Fibroblast of villous mesenchyme (primary cell): ENCODE results near the gene RMP24. TPM values are rescaled to one million over a fixed set of nuclear protein-coding genes. Genes with fewer than 3 reads are reported as not detected.
"Not testable (repeated sequence)": the region's sequence is repeated elsewhere in the genome, so short reads cannot be mapped to it uniquely, and the experiment has no call there.

Experiments used
- DNase-seq: peaks from one replicate; pipeline ENCODE4 v3.0.0-alpha.2; 2010; ENCODE audit warnings: low read depth
- H3K4me3 ChIP-seq: 2 replicates; pipeline ENCODE4 v1.5.1; 2011; ENCODE audit warnings: low read depth, mild to moderate bottlenecking, low read length
- CTCF ChIP-seq: IDR thresholded peaks from 2 replicates; pipeline ENCODE4 v1.5.1; 2012; ENCODE audit warnings: low read depth, mild to moderate bottlenecking, low read length; ENCODE audit not compliant: insufficient read depth
- small RNA-seq: library from RNA; depleted of rRNA; stranded (forward); fragments of <200 nt; gene quantifications from one replicate; pipeline ENCODE3, GENCODE V24; 2012
- total RNA-seq: library from RNA; depleted of rRNA; stranded (reverse); fragments of >200 nt; gene quantifications from 2 replicates; pipeline ENCODE4 v1.2.3, GENCODE V29; 2012

The RMP24 gene

GRCh38 chr18:36020174-36020711 lies 47.8 kb downstream of the RMP24 start:
- DNase-seq: no peak
- H3K4me3 ChIP-seq: no peak overlapping the region
- TF ChIP-seq CTCF: no peak

- no peak for DNase-seq
- no peak for TF ChIP-seq CTCF
- H3K4me3 ChIP-seq: no peak overlapping the region
These were observed 50.9 kb downstream of the RMP24 start for GRCh38 chr18:36023336-36023735.

GRCh38 chr18:36024241-36024640 lies 51.8 kb downstream of the RMP24 start:
- DNase-seq, H3K4me3 ChIP-seq: not testable (repeated sequence)

- no peak for TF ChIP-seq CTCF
- no peak overlapping the region for H3K4me3 ChIP-seq
- peak; percentile 77 for DNase-seq
These were observed 52.5 kb downstream of the RMP24 start for GRCh38 chr18:36025025-36025424.

GRCh38 chr18:36028859-36029258 lies 56.4 kb downstream of the RMP24 start:
- TF ChIP-seq CTCF: no peak
- no peak overlapping the region for H3K4me3 ChIP-seq
- DNase-seq: no peak

Small RNA genes within 50 kb of the gene (small RNA-seq; reads per million reads assigned to genes)
- not detected for gene MIR3929

Other genes with a start within 250 kb of the RMP24 start
- gene RPRD1A, start 94.9 kb downstream of the RMP24 start, total RNA-seq: 38.0 and 70.4 TPM in 2 replicates
- 83.4 and 120 TPM in 2 replicates for gene SLC39A6, start 156.7 kb downstream of the RMP24 start, total RNA-seq
- gene ELP2, start 157.2 kb downstream of the RMP24 start, total RNA-seq: 83.4 and 104 TPM in 2 replicates
- gene MOCOS, start 214.8 kb downstream of the RMP24 start, total RNA-seq: 3.0 and 7.1 TPM in 2 replicates